ENCODE results near the gene LRRN2.

LRRN2 gene

DNA sequence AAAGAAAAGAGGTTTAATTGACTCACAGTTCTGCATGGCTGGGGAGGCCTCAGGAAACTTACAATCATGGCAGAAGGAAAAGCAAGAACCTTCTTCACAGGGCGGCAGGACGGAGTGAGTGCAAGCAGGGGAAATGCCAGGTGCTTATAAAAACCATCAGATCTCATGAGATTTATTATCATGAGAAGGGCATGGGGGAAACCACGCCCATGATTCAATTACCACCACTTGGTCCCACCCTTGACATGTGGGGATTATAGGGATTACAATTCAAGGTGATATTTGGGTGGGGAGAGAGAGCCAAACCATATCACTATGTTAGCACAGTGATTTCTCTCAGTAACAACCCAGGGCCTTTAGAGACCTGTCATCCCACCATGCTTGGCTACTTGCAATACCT is 39.9 kb downstream of the LRRN2 start:
- peaks cover 38% of the 10 kb centered on the region for H3K27me3 Mint-ChIP-seq (ENCODE audit: low read depth)
- H3K27ac Mint-ChIP-seq, result no peak overlapping the region
- H3K36me3 Mint-ChIP-seq (ENCODE audit: low read depth), result no peaks in the 10 kb centered on the region

DNA sequence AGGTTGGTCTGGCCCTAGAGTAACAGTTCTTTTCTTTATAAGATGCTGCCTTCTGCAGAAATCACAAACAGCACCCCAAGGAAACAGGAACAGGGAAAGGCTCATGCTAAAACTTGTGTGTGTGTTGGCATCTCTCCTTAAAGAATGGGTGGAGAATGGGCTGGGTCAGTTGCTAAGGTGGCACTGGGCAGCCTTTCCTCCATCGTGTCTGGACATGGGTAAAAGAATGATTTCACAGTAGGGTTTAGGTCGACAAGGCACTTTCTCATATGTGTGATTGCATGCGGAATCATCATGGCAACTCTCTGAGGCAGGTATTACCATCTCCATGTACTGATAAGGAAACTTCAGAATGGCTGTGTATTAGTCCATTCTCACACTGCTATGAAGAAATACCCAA is 40.3 kb downstream of the LRRN2 start:
- Mint-ChIP-seq H3K36me3 (ENCODE audit: low read depth) (no peaks in the 10 kb centered on the region), H3K27ac (no peak overlapping the region), H3K4me3 (no peak overlapping the region), H3K9me3 (no peaks in the 10 kb centered on the region), H3K27me3 (ENCODE audit: low read depth) (peaks cover 37% of the 10 kb centered on the region), H3K4me1 (no peaks in the 10 kb centered on the region)
- TF ChIP-seq CTCF (IDR thresholded peaks at IDR 0.05; ENCODE audit: unreplicated experiment in 3 of 3), result no peak

More for the DNA sequence above, 39.9 kb downstream of the LRRN2 start:
- Mint-ChIP-seq H3K9me3 (no peaks in the 10 kb centered on the region), H3K4me3 (no peak overlapping the region), H3K4me1 (peaks cover 2% of the 10 kb centered on the region)
- TF ChIP-seq CTCF (IDR thresholded peaks at IDR 0.05; ENCODE audit: unreplicated experiment in 3 of 3), result no peak

GRCh38 chr1:204643503-204643902 is 42.0 kb downstream of the LRRN2 start:
- no peak for TF ChIP-seq CTCF (IDR thresholded peaks at IDR 0.05; ENCODE audit: unreplicated experiment in 3 of 3)

DNA sequence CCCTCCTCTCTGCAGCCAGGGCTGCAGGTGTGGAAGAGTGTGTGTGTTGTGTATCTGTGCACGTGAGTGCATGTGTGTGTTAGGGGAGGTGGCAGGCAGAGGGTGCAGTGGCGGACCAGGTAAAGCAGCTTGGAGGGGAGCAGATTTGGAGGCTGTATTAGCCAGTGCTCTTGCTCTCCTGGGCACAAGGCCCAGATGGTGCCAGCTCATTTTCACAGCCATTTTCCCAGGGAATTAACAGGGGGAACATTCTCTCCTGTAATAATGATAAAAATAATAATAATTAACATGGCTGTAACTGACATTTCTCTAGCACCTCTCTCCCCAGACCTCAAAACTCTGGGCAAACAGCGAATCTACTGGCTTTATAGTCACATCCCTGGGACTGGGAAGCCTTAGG is 43.6 kb downstream of the LRRN2 start:
- Mint-ChIP-seq H3K36me3 (ENCODE audit: low read depth) (no peaks in the 10 kb centered on the region), H3K9me3 (no peaks in the 10 kb centered on the region), H3K4me3 (no peak overlapping the region), H3K4me1 (peaks cover 14% of the 10 kb centered on the region), H3K27ac (no peak overlapping the region), H3K27me3 (ENCODE audit: low read depth) (peaks cover 25% of the 10 kb centered on the region)
- no peak for TF ChIP-seq CTCF (IDR thresholded peaks at IDR 0.05; ENCODE audit: unreplicated experiment in 3 of 3)

More at GRCh38 chr1:204643503-204643902, 42.0 kb downstream of the LRRN2 start:
- Mint-ChIP-seq H3K4me1 (no peaks in the 10 kb centered on the region), H3K4me3 (no peak overlapping the region), H3K9me3 (no peaks in the 10 kb centered on the region), H3K27me3 (ENCODE audit: low read depth) (peaks cover 33% of the 10 kb centered on the region), H3K36me3 (ENCODE audit: low read depth) (no peaks in the 10 kb centered on the region), H3K27ac (no peak overlapping the region)

DNA sequence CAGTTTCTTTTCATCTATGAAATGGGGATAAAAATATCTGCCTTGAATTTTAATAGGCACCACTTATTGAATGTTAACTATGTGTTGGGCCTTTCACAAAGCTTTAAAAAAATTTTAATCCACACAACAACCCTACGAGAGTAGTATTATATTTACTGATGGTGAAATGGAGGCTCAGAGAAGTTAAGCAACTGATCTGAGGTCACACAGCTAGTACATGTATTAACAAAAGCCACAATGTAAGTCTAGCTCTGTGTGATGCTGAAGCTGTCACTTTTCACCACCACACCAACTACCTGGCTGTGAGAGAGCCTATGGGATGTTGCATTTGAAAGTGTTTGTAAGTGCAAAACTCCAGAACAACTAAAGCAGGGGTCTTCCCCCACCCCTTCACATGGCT is 44.1 kb downstream of the LRRN2 start:
- no peaks in the 10 kb centered on the region for H3K9me3 Mint-ChIP-seq
- peaks cover 18% of the 10 kb centered on the region for H3K4me1 Mint-ChIP-seq
- peaks cover 25% of the 10 kb centered on the region for H3K27me3 Mint-ChIP-seq (ENCODE audit: low read depth)
- H3K36me3 Mint-ChIP-seq (ENCODE audit: low read depth), result no peaks in the 10 kb centered on the region
- no peak overlapping the region for H3K4me3 Mint-ChIP-seq
- H3K27ac Mint-ChIP-seq, result peak overlapping the region in 1 of 3 experiments; percentile 7
- no peak for TF ChIP-seq CTCF (IDR thresholded peaks at IDR 0.05; ENCODE audit: unreplicated experiment in 3 of 3)

DNA sequence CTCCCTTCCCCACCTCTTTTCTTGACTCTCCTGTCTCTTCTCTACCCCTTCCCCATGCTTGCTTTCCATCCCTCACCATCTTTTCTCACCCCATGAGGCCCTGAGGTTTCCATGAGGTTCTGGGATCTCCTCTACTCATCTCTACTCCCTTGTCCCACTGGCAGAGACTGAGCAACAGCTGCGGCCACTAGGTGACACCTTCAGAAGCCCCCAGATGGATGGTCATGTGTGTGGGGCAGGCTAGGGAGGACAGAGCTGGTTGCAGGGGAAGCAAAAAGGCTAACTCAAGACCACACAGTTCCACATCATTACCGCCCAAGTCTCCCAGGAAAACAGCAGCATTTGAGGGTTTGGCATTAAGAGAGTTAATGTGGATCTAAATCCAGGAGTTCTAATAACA is 45.0 kb downstream of the LRRN2 start:
- H3K36me3 Mint-ChIP-seq (ENCODE audit: low read depth), result no peaks in the 10 kb centered on the region
- TF ChIP-seq CTCF (IDR thresholded peaks at IDR 0.05; ENCODE audit: unreplicated experiment in 3 of 3), result no peak
- H3K27ac Mint-ChIP-seq, result peak overlapping the region; percentile 41 to 79 (median 69)
- H3K27me3 Mint-ChIP-seq (ENCODE audit: low read depth), result peaks cover 27% of the 10 kb centered on the region
- no peak overlapping the region for H3K4me3 Mint-ChIP-seq
- H3K4me1 Mint-ChIP-seq, result peaks cover 18% of the 10 kb centered on the region
- no peaks in the 10 kb centered on the region for H3K9me3 Mint-ChIP-seq

All from nephron (organoid).